Neural progenitor cell (in vitro differentiated cells): ENCODE measurements around the gene KRTAP10-9. TPM values are rescaled to one million over a fixed set of nuclear protein-coding genes. Genes with fewer than 3 reads are reported as not detected.

Experiments
- DNase-seq: peaks from one replicate; pipeline ENCODE4 v3.0.0-alpha.2; 2016; ENCODE audit warnings: low spot score
- H2AFZ ChIP-seq: fragments of 200-600 bp; sonication (generic); replicated peaks from 2 replicates; pipeline ENCODE4 v1.6.1; 2016; ENCODE audit warnings: antibody characterized with exemption
- H3F3A ChIP-seq: fragments of 200-600 bp; sonication (generic); 2 replicates; pipeline ENCODE4 v1.6.1; 2016; ENCODE audit warnings: antibody characterized with exemption, low read depth
- H3K27ac ChIP-seq: fragments of 200-600 bp; sonication (generic); 2 replicates; pipeline ENCODE4 v1.5.1; 2016; ENCODE audit warnings: mild to moderate bottlenecking
- H3K27me3 ChIP-seq: fragments of 200-600 bp; sonication (generic); 2 replicates; pipeline ENCODE4 v1.6.1; 2016; ENCODE audit warnings: mild to moderate bottlenecking, moderate library complexity
- H3K36me3 ChIP-seq: fragments of 200-600 bp; sonication (generic); 2 replicates; pipeline ENCODE4 v1.5.1; 2016
- H3K4me1 ChIP-seq: fragments of 200-600 bp; sonication (generic); 2 replicates; pipeline ENCODE4 v1.6.1; 2016; ENCODE audit warnings: mixed run types
- H3K4me2 ChIP-seq: fragments of 200-600 bp; sonication (generic); 2 replicates; pipeline ENCODE4 v1.6.1; 2016
- H3K4me3 ChIP-seq: fragments of 200-600 bp; sonication (generic); 2 replicates; pipeline ENCODE4 v1.5.1; 2016
- H3K79me2 ChIP-seq: fragments of 200-600 bp; sonication (generic); 2 replicates; pipeline ENCODE4 v1.6.1; 2016; ENCODE audit warnings: low read depth
- H3K9ac ChIP-seq: fragments of 200-600 bp; sonication (generic); 2 replicates; pipeline ENCODE4 v1.6.1; 2016
- H3K9me3 ChIP-seq: fragments of 200-600 bp; sonication (generic); 2 replicates; pipeline ENCODE4 v1.5.1; 2016; ENCODE audit warnings: low read depth
- H4K20me1 ChIP-seq: fragments of 200-600 bp; sonication (generic); 2 replicates; pipeline ENCODE4 v1.6.1; 2016; ENCODE audit warnings: low read depth
- H3K27ac Mint-ChIP-seq: 3 replicates; pipeline ENCODE4 v1.8.0; 2021; ENCODE audit warnings: mixed read lengths
- H3K27me3 Mint-ChIP-seq: 2 replicates; pipeline ENCODE4 v1.8.0; 2022; ENCODE audit warnings: low read depth, mild to moderate bottlenecking, inconsistent platforms, moderate library complexity, mixed read lengths; ENCODE audit not compliant: insufficient read depth
- H3K36me3 Mint-ChIP-seq: 3 replicates; pipeline ENCODE4 v1.8.0; 2021; ENCODE audit warnings: mixed read lengths
- H3K4me1 Mint-ChIP-seq: 3 replicates; pipeline ENCODE4 v1.8.0; 2021; ENCODE audit warnings: mixed read lengths
- H3K4me3 Mint-ChIP-seq: 3 replicates; pipeline ENCODE4 v1.8.0; 2021; ENCODE audit warnings: mild to moderate bottlenecking, moderate library complexity, mixed read lengths
- H3K9me3 Mint-ChIP-seq: 3 replicates; pipeline ENCODE4 v1.8.0; 2020; ENCODE audit warnings: mixed read lengths
- EZH2 ChIP-seq: fragments of 200-600 bp; sonication (generic); IDR thresholded peaks from 2 replicates; pipeline ENCODE4 v1.6.1; 2017; ENCODE audit warnings: antibody characterized with exemption, mild to moderate bottlenecking, moderate library complexity
- EZH2phosphoT487 ChIP-seq: fragments of 200-600 bp; sonication (generic); IDR thresholded peaks from 2 replicates; pipeline ENCODE4 v1.6.1; 2017; ENCODE audit warnings: antibody characterized with exemption
- total RNA-seq: library from RNA; depleted of rRNA; stranded (reverse); fragments of >200 nt; gene quantifications from 2 replicates; pipeline ENCODE4 v1.2.3, GENCODE V29; 2015; ENCODE audit warnings: low replicate concordance
- TF ChIP-seq, protein P1 (sequence below): fragments of 200-600 bp; sonication (generic); IDR thresholded peaks from 2 replicates; pipeline ENCODE4 v1.5.1; 2017; ENCODE audit warnings: antibody characterized with exemption, mild to moderate bottlenecking

Gene KRTAP10-9
- total RNA-seq, 1 donor from 2014 or later: not detected

DNA sequence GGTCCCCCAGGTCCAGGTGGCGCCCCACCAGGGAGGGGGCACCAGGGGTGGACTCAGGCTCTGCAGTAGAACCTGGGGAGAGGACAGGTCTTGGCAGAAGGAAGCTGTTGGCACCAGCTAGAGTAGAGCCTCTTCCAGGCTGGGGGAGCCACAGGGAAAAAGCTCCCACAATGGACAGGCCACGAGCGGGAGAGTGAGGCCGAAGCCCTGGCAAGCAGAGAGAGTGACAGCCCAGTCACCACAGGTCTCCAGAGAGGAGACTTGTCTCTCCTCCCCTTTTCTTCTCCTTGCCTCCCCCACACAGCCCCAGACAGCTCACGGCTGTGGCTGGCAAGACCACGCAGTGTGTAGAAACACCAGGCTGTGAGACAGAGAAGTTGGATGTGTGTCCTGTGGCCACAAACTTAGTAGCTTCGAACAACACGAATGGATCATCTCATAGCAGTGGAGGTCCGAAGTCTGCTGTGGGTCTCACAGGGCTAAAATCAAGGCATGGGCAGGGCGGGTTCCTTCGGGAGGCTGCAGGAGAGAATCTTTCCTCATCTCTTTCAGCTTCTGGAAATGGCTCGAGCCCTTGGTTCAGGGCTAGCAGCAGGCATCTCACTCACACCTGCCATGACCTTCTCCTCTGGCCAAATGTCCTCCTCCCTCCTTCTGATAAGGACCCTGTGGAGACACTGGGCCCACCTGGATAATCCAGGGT, 24.2 kb downstream of the KRTAP10-9 start:
- Histone ChIP-seq H3K9me3 (no peaks in the 10 kb centered on the region), H3K4me2 (no peak overlapping the region), H3K4me3 (no peak overlapping the region), H3K27me3 (no peaks in the 10 kb centered on the region), H3K27ac (no peak overlapping the region), H3F3A (peaks cover 7% of the 10 kb centered on the region), H3K79me2 (no peaks in the 10 kb centered on the region), H4K20me1 (no peaks in the 10 kb centered on the region), H3K9ac (no peak overlapping the region), H3K4me1 (peaks cover 14% of the 10 kb centered on the region), H3K36me3 (no peaks in the 10 kb centered on the region), H2AFZ (no peak overlapping the region)
- Mint-ChIP-seq H3K27ac (no peak overlapping the region), H3K4me3 (no peak overlapping the region), H3K27me3 (peaks cover 18% of the 10 kb centered on the region), H3K9me3 (peaks cover 14% of the 10 kb centered on the region), H3K36me3 (peaks cover 4% of the 10 kb centered on the region), H3K4me1 (peaks cover 10% of the 10 kb centered on the region)
- no peak for DNase-seq
- no peak for TF ChIP-seq EZH2
- no peak for TF ChIP-seq EZH2phosphoT487
- TF ChIP-seq, protein P1, sequence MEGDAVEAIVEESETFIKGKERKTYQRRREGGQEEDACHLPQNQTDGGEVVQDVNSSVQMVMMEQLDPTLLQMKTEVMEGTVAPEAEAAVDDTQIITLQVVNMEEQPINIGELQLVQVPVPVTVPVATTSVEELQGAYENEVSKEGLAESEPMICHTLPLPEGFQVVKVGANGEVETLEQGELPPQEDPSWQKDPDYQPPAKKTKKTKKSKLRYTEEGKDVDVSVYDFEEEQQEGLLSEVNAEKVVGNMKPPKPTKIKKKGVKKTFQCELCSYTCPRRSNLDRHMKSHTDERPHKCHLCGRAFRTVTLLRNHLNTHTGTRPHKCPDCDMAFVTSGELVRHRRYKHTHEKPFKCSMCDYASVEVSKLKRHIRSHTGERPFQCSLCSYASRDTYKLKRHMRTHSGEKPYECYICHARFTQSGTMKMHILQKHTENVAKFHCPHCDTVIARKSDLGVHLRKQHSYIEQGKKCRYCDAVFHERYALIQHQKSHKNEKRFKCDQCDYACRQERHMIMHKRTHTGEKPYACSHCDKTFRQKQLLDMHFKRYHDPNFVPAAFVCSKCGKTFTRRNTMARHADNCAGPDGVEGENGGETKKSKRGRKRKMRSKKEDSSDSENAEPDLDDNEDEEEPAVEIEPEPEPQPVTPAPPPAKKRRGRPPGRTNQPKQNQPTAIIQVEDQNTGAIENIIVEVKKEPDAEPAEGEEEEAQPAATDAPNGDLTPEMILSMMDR: no peak

DNA sequence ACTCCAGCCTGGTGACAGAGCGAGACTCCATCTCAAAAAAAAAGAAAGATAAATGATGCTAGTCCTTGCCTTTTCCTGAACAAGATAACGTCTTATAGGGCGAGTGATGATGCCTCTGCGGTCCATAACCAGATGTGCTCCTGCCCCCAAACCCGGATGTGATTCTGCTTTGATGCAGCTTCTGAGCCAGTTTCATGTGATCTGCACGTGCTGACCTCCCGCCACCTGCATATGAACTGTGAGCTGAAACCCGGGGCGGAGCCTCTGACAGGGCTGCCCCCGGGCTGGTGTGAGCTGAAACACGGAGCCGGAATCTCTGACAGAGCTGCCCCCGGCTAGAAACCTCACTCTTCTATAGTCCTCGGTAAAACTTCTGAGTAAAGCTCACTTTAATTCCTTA, 26.2 kb downstream of the KRTAP10-9 start:
- Histone ChIP-seq H3K9me3 (no peaks in the 10 kb centered on the region), H2AFZ (no peak overlapping the region), H3K4me3 (no peak overlapping the region), H3K27me3 (no peaks in the 10 kb centered on the region), H3K27ac (no peak overlapping the region), H3K79me2 (no peaks in the 10 kb centered on the region), H3K4me2 (no peak overlapping the region), H3K36me3 (no peaks in the 10 kb centered on the region), H3K4me1 (no peaks in the 10 kb centered on the region), H4K20me1 (no peaks in the 10 kb centered on the region), H3F3A (no peaks in the 10 kb centered on the region), H3K9ac (no peak overlapping the region)
- TF ChIP-seq EZH2phosphoT487 (no peak), EZH2 (no peak)
- TF ChIP-seq, protein P1: no peak
- DNase-seq: no peak
- H3K9me3 Mint-ChIP-seq: peaks cover 24% of the 10 kb centered on the region
- no peak overlapping the region for H3K4me3 Mint-ChIP-seq
- no peak overlapping the region for H3K27ac Mint-ChIP-seq
- H3K27me3 Mint-ChIP-seq: peaks cover 7% of the 10 kb centered on the region
- H3K36me3 Mint-ChIP-seq: peaks cover 4% of the 10 kb centered on the region
- no peaks in the 10 kb centered on the region for H3K4me1 Mint-ChIP-seq

DNA sequence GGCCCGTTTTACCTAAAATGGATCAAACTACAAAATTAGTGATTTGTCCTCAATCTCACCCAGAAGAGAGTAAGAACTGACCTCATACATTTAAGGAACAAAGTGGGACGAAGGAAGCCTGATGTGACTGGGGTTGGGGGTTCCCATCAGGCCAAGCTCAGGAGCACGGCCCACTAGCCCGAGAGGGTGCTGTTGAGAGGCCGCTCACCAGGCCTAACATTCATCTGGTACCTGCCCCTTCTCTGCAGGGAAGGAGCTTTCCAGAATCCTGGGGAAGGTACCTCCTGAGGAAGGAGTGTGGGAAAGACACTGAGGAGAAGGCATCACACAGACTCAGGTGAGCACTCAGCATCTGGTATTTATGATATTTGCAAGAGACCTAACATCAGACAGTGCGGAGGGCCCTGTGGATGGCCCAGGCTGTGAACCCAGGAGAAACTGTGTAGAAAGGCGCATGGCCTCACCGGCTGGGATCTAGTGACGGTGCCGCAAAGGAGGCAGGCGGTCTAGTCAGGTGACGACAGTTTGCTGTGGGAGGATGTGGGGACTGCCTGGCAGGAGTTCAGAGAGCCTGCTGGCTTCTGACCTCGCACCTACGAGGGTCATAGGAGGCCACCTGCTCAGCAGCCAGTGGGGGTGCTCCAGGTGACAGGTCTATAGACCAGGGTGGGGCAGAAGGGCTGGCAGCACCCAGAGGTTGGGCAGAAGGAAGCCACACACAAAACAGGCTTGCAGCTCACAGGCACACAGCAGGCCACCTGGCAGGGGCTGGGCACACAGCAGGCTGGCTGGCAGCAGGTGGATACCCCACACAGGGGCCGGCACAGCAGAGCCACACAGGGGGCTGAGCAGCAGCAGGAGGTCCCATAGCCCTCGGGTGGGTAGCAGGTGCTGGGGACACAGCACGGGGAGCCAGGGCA, 27.0 kb downstream of the KRTAP10-9 start:
- no peak for DNase-seq
- Mint-ChIP-seq H3K4me1 (no peaks in the 10 kb centered on the region), H3K36me3 (peaks cover 4% of the 10 kb centered on the region), H3K27ac (no peak overlapping the region), H3K27me3 (peaks cover 7% of the 10 kb centered on the region), H3K4me3 (no peak overlapping the region), H3K9me3 (peaks cover 26% of the 10 kb centered on the region)
- no peaks in the 10 kb centered on the region for H4K20me1 ChIP-seq
- no peaks in the 10 kb centered on the region for H3K27me3 ChIP-seq
- H2AFZ ChIP-seq: no peak overlapping the region
- H3F3A ChIP-seq: no peaks in the 10 kb centered on the region
- H3K9me3 ChIP-seq: no peaks in the 10 kb centered on the region
- no peaks in the 10 kb centered on the region for H3K79me2 ChIP-seq
- H3K36me3 ChIP-seq: no peaks in the 10 kb centered on the region
- H3K27ac ChIP-seq: no peak overlapping the region
- no peaks in the 10 kb centered on the region for H3K4me1 ChIP-seq
- no peak overlapping the region for H3K4me2 ChIP-seq
- no peak overlapping the region for H3K9ac ChIP-seq
- TF ChIP-seq EZH2 (no peak), EZH2phosphoT487 (no peak)
- TF ChIP-seq, protein P1: no peak
- H3K4me3 ChIP-seq: no peak overlapping the region
